ENCODE measurements around the gene ASXL1. TPM values are rescaled to one million over a fixed set of nuclear protein-coding genes. Genes with fewer than 3 reads are reported as not detected.

Gene ASXL1
- total RNA-seq, 1 donor from 2014 or later, result 142 TPM

DNA sequence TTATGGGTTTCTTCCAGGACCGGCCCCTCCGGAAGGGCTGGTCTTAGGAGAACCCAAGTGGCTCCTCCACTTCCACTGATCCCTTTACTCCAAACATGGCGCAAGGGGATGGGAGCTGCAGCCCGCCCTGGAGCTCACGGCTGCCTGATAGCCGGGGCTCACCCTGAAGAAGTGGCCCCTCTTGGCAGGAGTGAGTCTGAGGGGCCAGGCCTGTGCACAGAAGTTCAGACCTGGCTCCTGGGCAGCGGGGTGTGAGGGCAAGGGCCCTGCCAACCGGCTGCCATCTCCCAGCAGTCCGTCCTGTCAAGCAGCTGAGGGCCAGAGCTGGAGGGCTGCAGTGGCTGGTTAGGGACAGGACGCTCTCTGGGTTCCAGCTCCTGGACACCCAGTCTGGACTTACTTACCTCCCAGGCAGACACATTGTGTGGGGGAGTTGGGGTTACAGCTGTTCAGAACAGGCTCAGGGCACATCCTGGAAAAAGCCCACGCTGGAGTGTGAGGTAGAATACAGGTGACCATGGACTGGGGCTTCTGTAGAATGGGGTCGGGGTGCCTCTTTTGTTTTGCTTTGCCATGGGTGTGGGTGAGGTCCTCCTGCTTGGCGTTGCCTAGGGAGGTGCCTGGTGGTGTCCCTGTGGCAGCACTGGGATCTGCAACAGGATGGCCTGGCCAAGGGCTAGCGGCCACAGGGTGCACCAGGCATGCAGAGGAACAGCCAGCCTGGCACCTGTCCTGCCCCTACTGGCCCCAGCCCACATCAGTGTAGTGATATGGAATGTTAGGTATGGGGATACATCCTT is 88.4 kb downstream of the ASXL1 start:
- Mint-ChIP-seq H3K27ac (no peak overlapping the region), H3K9me3 (no peaks in the 10 kb centered on the region), H3K27me3 (no peaks in the 10 kb centered on the region), H3K4me3 (no peak overlapping the region), H3K36me3 (ENCODE audit: low read depth) (peaks cover 19% of the 10 kb centered on the region), H3K4me1 (peaks cover 11% of the 10 kb centered on the region)
- peak; percentile 53 for DNase-seq
- intact Hi-C loops (cut with micrococcal nuclease), result no loop called here

GRCh38 chr20:32447136-32448027 is 89.3 kb downstream of the ASXL1 start:
- Mint-ChIP-seq H3K27me3 (no peaks in the 10 kb centered on the region), H3K9me3 (no peaks in the 10 kb centered on the region), H3K27ac (no peak overlapping the region), H3K36me3 (ENCODE audit: low read depth) (peaks cover 19% of the 10 kb centered on the region), H3K4me3 (no peak overlapping the region), H3K4me1 (peaks cover 11% of the 10 kb centered on the region)
- no peak for DNase-seq
- intact Hi-C loops (cut with micrococcal nuclease), result no loop called here

GRCh38 chr20:32448306-32449056 is 90.3 kb downstream of the ASXL1 start:
- Mint-ChIP-seq H3K4me3 (no peak overlapping the region), H3K4me1 (peaks cover 12% of the 10 kb centered on the region), H3K9me3 (no peaks in the 10 kb centered on the region), H3K27me3 (no peaks in the 10 kb centered on the region), H3K36me3 (ENCODE audit: low read depth) (peaks cover 22% of the 10 kb centered on the region), H3K27ac (no peak overlapping the region)
- DNase-seq, result no peak
- intact Hi-C loops (cut with micrococcal nuclease), result no loop called here

GRCh38 chr20:32449057-32449889 is 91.1 kb downstream of the ASXL1 start:
- H3K27ac Mint-ChIP-seq, result peak overlapping the region; percentile 61
- DNase-seq, result no peak
- intact Hi-C loops (cut with micrococcal nuclease), result no loop called here
- no peak overlapping the region for H3K4me3 Mint-ChIP-seq
- no peaks in the 10 kb centered on the region for H3K9me3 Mint-ChIP-seq
- no peaks in the 10 kb centered on the region for H3K27me3 Mint-ChIP-seq
- H3K4me1 Mint-ChIP-seq, result peaks cover 7% of the 10 kb centered on the region
- peaks cover 22% of the 10 kb centered on the region for H3K36me3 Mint-ChIP-seq (ENCODE audit: low read depth)

- Mint-ChIP-seq H3K27me3 (no peaks in the 10 kb centered on the region), H3K4me1 (peaks cover 7% of the 10 kb centered on the region), H3K4me3 (no peak overlapping the region), H3K36me3 (ENCODE audit: low read depth) (peaks cover 22% of the 10 kb centered on the region), H3K9me3 (no peaks in the 10 kb centered on the region), H3K27ac (peak overlapping the region; percentile 61)
- intact Hi-C loops (cut with micrococcal nuclease), result no loop called here
- DNase-seq, result no peak
Observed at GRCh38 chr20:32449890-32450401, 91.8 kb downstream of the ASXL1 start.

DNA sequence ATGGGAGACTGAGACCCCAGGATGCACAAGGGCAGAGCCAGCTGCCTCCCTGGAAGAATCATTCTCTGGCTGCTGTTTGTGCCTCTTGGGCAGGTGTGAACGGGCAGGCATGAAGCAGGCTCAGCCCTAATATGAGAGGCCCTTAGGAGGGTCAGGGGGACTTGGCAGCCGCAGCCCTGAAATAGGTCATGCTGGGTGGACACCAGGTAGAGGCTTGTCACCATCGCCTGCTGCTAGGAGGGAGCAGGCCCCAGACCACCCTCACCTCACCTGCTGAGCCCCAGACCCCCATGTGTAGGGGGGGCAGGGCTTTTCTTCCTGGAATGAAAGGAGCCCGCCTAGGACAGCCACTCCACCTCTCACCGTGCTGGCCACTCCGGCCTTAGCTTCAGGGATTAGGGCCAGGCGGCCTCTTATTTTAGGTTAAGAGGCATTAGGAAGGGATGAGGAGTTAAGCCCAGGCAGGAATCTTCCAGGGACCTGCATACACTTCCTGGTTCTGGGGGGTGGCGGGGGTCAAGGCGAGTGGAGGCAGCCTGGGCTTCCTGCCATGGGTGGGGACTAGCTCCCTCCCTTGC is 92.4 kb downstream of the ASXL1 start:
- Mint-ChIP-seq H3K27ac (peak overlapping the region; percentile 37), H3K27me3 (no peaks in the 10 kb centered on the region), H3K9me3 (no peaks in the 10 kb centered on the region), H3K4me3 (no peak overlapping the region), H3K36me3 (ENCODE audit: low read depth) (peaks cover 17% of the 10 kb centered on the region), H3K4me1 (peaks cover 2% of the 10 kb centered on the region)
- intact Hi-C loops (cut with micrococcal nuclease), result no loop called here
- no peak for DNase-seq

- H3K27ac Mint-ChIP-seq, result no peak overlapping the region
- no peak overlapping the region for H3K4me3 Mint-ChIP-seq
Observed at GRCh38 chr20:32451340-32451681, 93.2 kb downstream of the ASXL1 start.

DNA sequence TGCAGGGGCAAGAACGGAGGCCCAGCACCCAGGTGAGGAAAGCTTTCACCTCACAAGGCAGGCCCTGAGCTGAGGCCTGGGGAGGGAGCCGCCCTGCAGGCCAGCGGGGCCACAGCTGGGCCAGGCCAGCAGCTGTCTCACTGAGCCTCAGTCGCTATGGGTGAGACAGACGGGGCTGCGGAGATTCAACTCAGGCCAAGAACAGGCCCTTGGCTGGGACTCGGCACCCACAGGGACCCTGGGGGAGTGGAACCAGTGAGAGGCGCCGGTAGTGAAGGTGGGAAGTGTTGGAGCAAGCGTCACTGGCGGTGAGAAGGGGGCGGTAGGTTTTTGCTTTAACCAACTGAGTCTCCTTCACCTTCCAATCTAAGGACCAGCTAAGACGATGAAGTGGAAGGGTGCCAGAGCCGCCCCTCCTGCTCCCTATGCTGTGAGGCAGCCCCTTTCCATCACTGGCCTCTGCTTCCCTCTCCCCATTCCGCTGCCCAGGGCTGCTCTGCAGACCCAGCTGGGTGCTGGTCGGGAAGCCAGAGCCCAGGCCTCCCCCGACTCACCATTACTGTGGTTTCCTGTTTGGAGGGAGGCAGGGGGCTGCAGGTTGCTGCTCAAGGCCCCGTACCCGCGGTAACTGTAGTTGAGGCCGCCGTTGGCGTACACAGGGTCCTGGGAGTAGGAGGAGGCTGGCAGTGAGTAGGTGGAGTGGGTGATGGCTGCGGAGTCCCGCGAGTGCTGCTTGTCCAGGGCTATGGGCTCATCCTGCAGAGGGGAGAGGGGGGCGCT is 93.7 kb downstream of the ASXL1 start:
- H3K4me3 Mint-ChIP-seq, result no peak overlapping the region
- intact Hi-C loops (cut with micrococcal nuclease), result no loop called here
- no peak for DNase-seq
- H3K9me3 Mint-ChIP-seq, result no peaks in the 10 kb centered on the region
- H3K27me3 Mint-ChIP-seq, result no peaks in the 10 kb centered on the region
- peaks cover 2% of the 10 kb centered on the region for H3K4me1 Mint-ChIP-seq
- peaks cover 13% of the 10 kb centered on the region for H3K36me3 Mint-ChIP-seq (ENCODE audit: low read depth)
- H3K27ac Mint-ChIP-seq, result no peak overlapping the region

More at GRCh38 chr20:32451340-32451681, 93.2 kb downstream of the ASXL1 start:
- Mint-ChIP-seq H3K4me1 (peaks cover 2% of the 10 kb centered on the region), H3K9me3 (no peaks in the 10 kb centered on the region), H3K36me3 (ENCODE audit: low read depth) (peaks cover 17% of the 10 kb centered on the region), H3K27me3 (no peaks in the 10 kb centered on the region)
- intact Hi-C loops (cut with micrococcal nuclease), result no loop called here
- no peak for DNase-seq

DNA sequence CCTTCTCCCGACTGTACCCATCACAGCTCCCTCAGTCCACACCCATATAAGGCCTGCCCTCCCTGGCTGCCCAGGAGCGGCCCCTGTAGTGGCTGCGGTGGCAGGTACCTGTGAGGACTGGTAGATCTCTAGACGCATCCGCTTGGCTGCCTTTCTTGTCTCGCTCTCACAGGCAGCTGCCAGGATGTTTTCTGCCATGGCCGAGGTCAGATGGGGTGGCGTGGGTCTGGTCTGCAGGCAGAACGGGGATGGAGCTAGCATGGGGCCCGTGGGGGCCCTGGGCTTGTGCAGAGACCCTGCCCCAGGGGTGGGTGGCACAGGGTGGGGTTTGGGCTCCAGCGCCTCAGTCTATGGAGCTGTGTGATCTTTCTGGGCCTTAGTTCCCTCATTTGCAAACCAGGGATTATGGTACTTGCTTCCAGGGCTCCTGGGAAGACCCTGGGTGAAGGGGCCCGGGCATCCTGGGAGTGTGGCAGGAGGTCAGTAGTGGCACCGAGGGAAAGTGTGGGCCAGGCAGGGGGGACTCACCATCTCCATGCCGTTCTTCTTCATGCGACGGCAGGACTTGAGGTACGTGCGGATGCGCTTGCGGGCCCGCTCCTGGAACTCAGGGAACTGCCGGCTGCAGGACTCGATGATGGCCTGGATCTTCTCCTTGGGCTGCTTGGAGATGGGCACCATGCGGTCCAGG is 94.8 kb downstream of the ASXL1 start:
- H3K36me3 Mint-ChIP-seq (ENCODE audit: low read depth), result peaks cover 12% of the 10 kb centered on the region
- no peak overlapping the region for H3K4me3 Mint-ChIP-seq
- H3K27me3 Mint-ChIP-seq, result no peaks in the 10 kb centered on the region
- H3K27ac Mint-ChIP-seq, result no peak overlapping the region
- H3K4me1 Mint-ChIP-seq, result peaks cover 2% of the 10 kb centered on the region
- intact Hi-C loops (cut with micrococcal nuclease), result no loop called here
- H3K9me3 Mint-ChIP-seq, result no peaks in the 10 kb centered on the region
- DNase-seq, result no peak

DNA sequence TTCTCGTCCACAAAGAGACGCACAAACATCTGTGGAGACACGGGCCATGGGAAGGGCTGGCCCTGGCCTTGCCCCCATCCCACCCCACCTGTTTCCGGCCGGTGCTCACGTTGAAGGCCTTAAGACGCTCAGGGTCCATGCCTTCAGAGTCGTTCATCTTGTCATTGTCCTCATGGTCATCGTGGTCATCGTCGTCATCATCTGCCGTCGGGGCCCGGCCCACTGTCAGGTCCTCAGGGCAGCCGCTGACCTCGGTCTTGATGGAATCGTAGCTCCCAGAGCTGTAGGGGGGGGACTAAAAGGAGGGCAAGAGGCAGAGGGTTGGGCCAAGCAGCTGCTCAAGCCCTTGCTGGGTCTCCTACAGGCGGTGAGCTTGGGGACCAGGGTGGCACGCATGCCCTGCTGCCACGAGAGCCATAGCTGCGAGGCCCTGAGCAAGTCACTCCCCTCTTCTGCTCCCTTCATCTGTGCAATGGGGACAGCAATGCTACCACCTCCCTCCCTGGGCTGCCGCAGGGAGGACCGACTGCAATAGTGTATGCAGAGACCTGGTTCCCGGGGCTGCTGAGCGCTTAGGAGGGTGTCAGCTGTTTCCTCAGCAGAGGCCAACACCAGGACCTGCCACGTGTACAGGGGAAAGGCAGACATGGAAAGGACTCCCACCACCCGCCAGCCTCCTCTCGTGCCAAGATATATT is 95.5 kb downstream of the ASXL1 start:
- intact Hi-C loops (cut with micrococcal nuclease), result no loop called here
- Mint-ChIP-seq H3K27ac (no peak overlapping the region), H3K9me3 (no peaks in the 10 kb centered on the region), H3K27me3 (no peaks in the 10 kb centered on the region), H3K36me3 (ENCODE audit: low read depth) (peaks cover 12% of the 10 kb centered on the region), H3K4me3 (no peak overlapping the region), H3K4me1 (peaks cover 2% of the 10 kb centered on the region)
- DNase-seq, result no peak
